K562 (cell line): ENCODE data around the gene SMIM13. TPM values are rescaled to one million over a fixed set of nuclear protein-coding genes. Genes with fewer than 3 reads are reported as not detected.

Source experiments
- ATAC-seq: fragments of 200-7000 bp; cut with Tn5 transposase; 3 replicates; pipeline ENCODE4 v1.9.1; 2020; ENCODE audit warnings: moderate library complexity
- BruUV-seq: library from RNA; stranded (reverse); fragments of 400-500 nt; replicated peaks from 2 replicates; lab custom pipeline; 2021; lab: Mats Ljungman, UMichigan
- CTCF ChIA-PET: fragments of 300-600 bp; formaldehyde crosslinking; extraction: SDS; loops from one replicate; lab custom pipeline; 2021; ENCODE audit warnings: low intra/inter-chr PET ratio; lab: Yijun Ruan, JAX
- POLR2A ChIA-PET: fragments of 300-600, 350-650 bp; sonication (Branson Sonifier 250); formaldehyde crosslinking; extraction: SDS; loops from one replicate; lab custom pipeline; 2021; ENCODE audit warnings: antibody characterized with exemption, inconsistent platforms; lab: Yijun Ruan, JAX
- DNase-seq, 4 experiments: peaks; one replicate each; pipeline versions ENCODE4 v3.0.0 to v3.0.0-alpha.2; 2011 to 2018; ENCODE audit warnings: low spot score in 3 of 4, mixed read lengths in 3 of 4; ENCODE audit errors: extremely low read depth in 1 of 4
- FAIRE-seq: peaks from 2 replicates; lab custom pipeline; 2011; peaks lifted over from hg19 to GRCh38; lab: Jason Lieb, UNC
- H2AFZ ChIP-seq: 2 replicates; pipeline ENCODE4 v1.6.0; 2011; ENCODE audit warnings: low read depth, low read length, control low read depth, inconsistent platforms
- H3K27ac ChIP-seq: fragments of 200-600 bp; 3 replicates; pipeline ENCODE4 v1.8.0; 2011; ENCODE audit warnings: low read depth, mild to moderate bottlenecking, control low read depth, inconsistent platforms, low read length, moderate library complexity, mixed read lengths; ENCODE audit errors: extremely low read depth
- H3K27me3 ChIP-seq, 2 experiments: fragments of 300-600 bp in 1 of 2; 2 replicates in 1 of 2; 3 replicates in 1 of 2; pipeline versions ENCODE4 v1.6.0 to v1.8.0; 2011; ENCODE audit warnings: inconsistent platforms in 2 of 2, low read length in 2 of 2, mild to moderate bottlenecking in 1 of 2, mixed read lengths in 1 of 2, moderate library complexity in 1 of 2; ENCODE audit not compliant: control insufficient read depth in 2 of 2, insufficient read depth in 2 of 2
- H3K36me3 ChIP-seq: fragments of 300-600 bp; 3 replicates; pipeline ENCODE4 v1.8.0; 2011; ENCODE audit warnings: mild to moderate bottlenecking, low read length, inconsistent platforms; ENCODE audit not compliant: control insufficient read depth, insufficient read depth
- H3K4me1 ChIP-seq, 2 experiments: fragments of 200-600 bp in 1 of 2; replicated peaks in 1 of 2; 2 replicates in 1 of 2; 3 replicates in 1 of 2; pipeline versions ENCODE4 v1.5.1 to v1.8.0; 2011; ENCODE audit warnings: inconsistent platforms in 2 of 2, low read length in 2 of 2, mild to moderate bottlenecking in 1 of 2, mixed read lengths in 1 of 2, moderate library complexity in 1 of 2; ENCODE audit not compliant: control insufficient read depth in 2 of 2, insufficient read depth in 2 of 2
- H3K4me2 ChIP-seq: 2 replicates; pipeline ENCODE4 v1.6.1; 2011; ENCODE audit warnings: low read length, control low read depth, inconsistent platforms, mixed read lengths; ENCODE audit not compliant: insufficient read depth
- H3K4me3 ChIP-seq: fragments of 200-600 bp; sonication (generic), shearing (Covaris generic); 2 replicates; pipeline ENCODE4 v1.5.1; 2016; ENCODE audit warnings: control low read depth, inconsistent platforms
- H3K79me2 ChIP-seq: fragments of 200-600 bp; 3 replicates; pipeline ENCODE4 v1.8.0; 2011; ENCODE audit warnings: low read length, inconsistent platforms; ENCODE audit not compliant: control insufficient read depth, insufficient read depth
- H3K9ac ChIP-seq, 2 experiments: 2 replicates each; pipeline versions ENCODE4 v1.6.0 to v1.6.1; 2011; ENCODE audit warnings: low read depth in 2 of 2, low read length in 2 of 2, control low read depth in 1 of 2, inconsistent platforms in 1 of 2, mild to moderate bottlenecking in 1 of 2, mixed read lengths in 1 of 2; ENCODE audit not compliant: insufficient read depth in 1 of 2
- H3K9me1 ChIP-seq: one replicate; pipeline ENCODE4 v1.6.0; 2011; ENCODE audit warnings: inconsistent platforms, mild to moderate bottlenecking, low read length, moderate library complexity; ENCODE audit not compliant: control insufficient read depth, insufficient read depth
- H3K9me3 ChIP-seq: replicated peaks from 2 replicates; pipeline ENCODE4 v1.5.1; 2011; ENCODE audit warnings: low read depth, low read length, inconsistent platforms; ENCODE audit not compliant: control insufficient read depth, insufficient read depth
- H4K20me1 ChIP-seq: replicated peaks from 2 replicates; pipeline ENCODE4 v1.6.1; 2011; ENCODE audit warnings: low read length, inconsistent platforms, mixed read lengths; ENCODE audit not compliant: control insufficient read depth, insufficient read depth
- ARID3A ChIP-seq: IDR thresholded peaks from 2 replicates; pipeline ENCODE4 v1.6.1; 2012; ENCODE audit warnings: low read depth, low read length, improper control_type of control experiment, borderline replicate concordance
- ATF6 ChIP-seq: sonication (generic); formaldehyde crosslinking; IDR thresholded peaks from 2 replicates; pipeline ENCODE4 v1.4.0; 2020; ENCODE audit warnings: mild to moderate bottlenecking, missing genetic modification reagents
- CHCHD3 ChIP-seq: fragments of 250-450 bp; sonication (Bioruptor Pico); IDR thresholded peaks from 2 replicates; pipeline ENCODE4 v2.1.2; 2022; ENCODE audit warnings: mild to moderate bottlenecking
- ELK3 ChIP-seq: fragments of 450-650 bp; formaldehyde crosslinking; IDR thresholded peaks from 2 replicates; pipeline ENCODE4 v1.4.0; 2020; ENCODE audit warnings: mild to moderate bottlenecking
- NBN ChIP-seq: fragments of 450-650 bp; IDR thresholded peaks from 2 replicates; pipeline ENCODE4 v1.6.1; 2016; ENCODE audit warnings: low read depth, mild to moderate bottlenecking
- NKRF ChIP-seq: fragments of 450-650 bp; IDR thresholded peaks from 2 replicates; pipeline ENCODE4 v1.6.1; 2016; ENCODE audit warnings: borderline replicate concordance
- NR3C1 ChIP-seq: sonication (generic); formaldehyde crosslinking; IDR thresholded peaks from 2 replicates; pipeline ENCODE4 v1.8.1; 2022; ENCODE audit warnings: missing genetic modification reagents
- RBM22 ChIP-seq: fragments of 200-400 bp; formaldehyde crosslinking; IDR thresholded peaks from 2 replicates; pipeline ENCODE4 v1.6.1; 2018; ENCODE audit warnings: low read length, low read depth; ENCODE audit not compliant: poor library complexity, severe bottlenecking
- SNIP1 ChIP-seq: fragments of 450-650 bp; IDR thresholded peaks from 2 replicates; pipeline ENCODE4 v1.7.1; 2017; ENCODE audit warnings: low read depth, mild to moderate bottlenecking
- SP2 ChIP-seq: IDR thresholded peaks from 2 replicates; pipeline ENCODE4 v1.6.1; 2011; ENCODE audit warnings: mild to moderate bottlenecking, low read depth, low read length, moderate library complexity; ENCODE audit not compliant: poor library complexity, severe bottlenecking; ENCODE audit errors: extremely low read depth
- SRF ChIP-seq, 2 experiments: fragments of 250-450, 450-650 bp in 1 of 2; sonication (Bioruptor Pico) in 1 of 2; sonication (generic) in 1 of 2; formaldehyde crosslinking; IDR thresholded peaks; 2 replicates each; pipeline versions ENCODE4 v1.5.0 to v1.5.1; 2020 to 2022; ENCODE audit warnings: mild to moderate bottlenecking in 1 of 2, missing genetic modification reagents in 1 of 2
- THRB ChIP-seq: fragments of 450-650 bp; formaldehyde crosslinking; conservative IDR thresholded peaks from 2 replicates; pipeline ENCODE4 v1.4.0; 2022; ENCODE audit warnings: mild to moderate bottlenecking, missing genetic modification characterization
- WGBS: fragments of 100-300 bp; shearing (Covaris generic); methylation state at CpG from one replicate; pipeline ENCODE4 v1.1.6; 2016; ENCODE audit warnings: low coverage, mixed read lengths; ENCODE audit not compliant: insufficient coverage; ENCODE audit errors: missing lambda C conversion rate; 5-methylcytosine and 5-hydroxymethylcytosine counted together
- in situ Hi-C: fragments of 300-500 bp; cut with MboI; formaldehyde crosslinking; loops from 4 replicates; pipeline ENCODE4 v1.15.0; 2018; ENCODE audit warnings: inconsistent platforms, mixed read lengths
- intact Hi-C: fragments of 100-400 bp; cut with micrococcal nuclease; formaldehyde crosslinking; loops from 2 replicates; pipeline ENCODE4 v1.14.2; 2022
- polyA plus RNA-seq, 8 experiments: library from polyadenylated mRNA; depleted of rRNA in 4 of 8; stranded (reverse) in 5 of 8; unstranded in 3 of 8; fragments of >200 nt; fragmentation: Nextera tagmentation in 2 of 8; fragmentation: Illumina TruSeq in 1 of 8; extraction: Ambion mirVana in 2 of 8; extraction: Trizol in 1 of 8; gene quantifications; 2 replicates each; pipeline versions ENCODE4 v1.2.1 to v1.2.3, GENCODE V29; 2011 to 2014; ENCODE audit warnings: inconsistent platforms in 1 of 8, missing spikeins in 1 of 8
- total RNA-seq, 7 experiments: library from RNA; depleted of rRNA in 6 of 7; stranded (reverse); fragments of >200 nt in 6 of 7; fragmentation: Illumina TruSeq in 2 of 7; extraction: Trizol in 2 of 7; gene quantifications; 2 replicates each; pipeline versions ENCODE4 v1.2.1 to v1.2.3, GENCODE V29; 2011 to 2021; ENCODE audit warnings: low replicate concordance in 1 of 7

The SMIM13 gene
- total and polyA plus RNA-seq, 9 of the 15 experiments (the other 6 are each of a cell fraction or from before 2014, with no cell fraction given), result 5.5 to 24.8 (median 11.7) TPM

GRCh38 chr6:11149551-11149950 lies 55.9 kb downstream of the SMIM13 start:
- WGBS, result 17% methylated on average over 3 of the region's 3 CpGs
- Histone ChIP-seq H2AFZ (no peak overlapping the region), H3K4me1 (no peaks in the 10 kb centered on the region; a peak in 2 of 5 replicates)
- no peak for DNase-seq
- TF ChIP-seq ATF6 (CRISPR knock-in tag) (no peak), NKRF (no peak), RBM22 (no peak), CHCHD3 (CRISPR knock-in tag) (no peak), NR3C1 (no peak), ELK3 (no peak), SNIP1 (no peak), ARID3A (no peak), NBN (no peak), THRB (no peak), SP2 (no peak), SRF (CRISPR knock-in tag; IDR thresholded peaks at IDR 0.05) (no peak)
- TF ChIP-seq, all 486 proteins: peak for 0
- FAIRE-seq (no peak), ATAC-seq (no peak)
- no peak overlapping the region for H3K9ac ChIP-seq
- no peaks in the 10 kb centered on the region for H3K9me3 ChIP-seq
- no peaks in the 10 kb centered on the region for H3K79me2 ChIP-seq
- H3K9me1 ChIP-seq, result no peaks in the 10 kb centered on the region
- H4K20me1 ChIP-seq, result no peaks in the 10 kb centered on the region
- no peak overlapping the region for H3K27ac ChIP-seq
- peaks cover 0 to 17% of the 10 kb centered on the region in 2 experiments; a peak in 2 of 5 replicates for H3K27me3 ChIP-seq
- intact Hi-C loops (loop anchor here (10.0 kb wide), 1 partner anchor 195 kb away; no protein-coding TSS in a partner anchor), in situ Hi-C loops (no loop called here)
- ChIA-PET CTCF (no interaction called here), POLR2A (no interaction called here)
- no peak overlapping the region for H3K4me3 ChIP-seq
- BruUV-seq, result no TSS peak
- H3K36me3 ChIP-seq, result no peaks in the 10 kb centered on the region
- no peak overlapping the region for H3K4me2 ChIP-seq
